NOMO-1 treated with DMSO at 0.1 percent for 48 hours (cell line): ENCODE measurements around the gene PPP6C.
A peak's percentile ranks its signal among the peaks of the same experiment; 100 is the strongest.
"Not testable (repeated sequence)": the region's sequence is repeated elsewhere in the genome, so short reads cannot be mapped to it uniquely, and the experiment has no call there.

ENCODE experiments used
- DNase-seq: peaks from one replicate; lab custom pipeline; 2025; ENCODE audit not compliant: unreplicated experiment; lab: John Stamatoyannopoulos, UW

Gene PPP6C

DNA sequence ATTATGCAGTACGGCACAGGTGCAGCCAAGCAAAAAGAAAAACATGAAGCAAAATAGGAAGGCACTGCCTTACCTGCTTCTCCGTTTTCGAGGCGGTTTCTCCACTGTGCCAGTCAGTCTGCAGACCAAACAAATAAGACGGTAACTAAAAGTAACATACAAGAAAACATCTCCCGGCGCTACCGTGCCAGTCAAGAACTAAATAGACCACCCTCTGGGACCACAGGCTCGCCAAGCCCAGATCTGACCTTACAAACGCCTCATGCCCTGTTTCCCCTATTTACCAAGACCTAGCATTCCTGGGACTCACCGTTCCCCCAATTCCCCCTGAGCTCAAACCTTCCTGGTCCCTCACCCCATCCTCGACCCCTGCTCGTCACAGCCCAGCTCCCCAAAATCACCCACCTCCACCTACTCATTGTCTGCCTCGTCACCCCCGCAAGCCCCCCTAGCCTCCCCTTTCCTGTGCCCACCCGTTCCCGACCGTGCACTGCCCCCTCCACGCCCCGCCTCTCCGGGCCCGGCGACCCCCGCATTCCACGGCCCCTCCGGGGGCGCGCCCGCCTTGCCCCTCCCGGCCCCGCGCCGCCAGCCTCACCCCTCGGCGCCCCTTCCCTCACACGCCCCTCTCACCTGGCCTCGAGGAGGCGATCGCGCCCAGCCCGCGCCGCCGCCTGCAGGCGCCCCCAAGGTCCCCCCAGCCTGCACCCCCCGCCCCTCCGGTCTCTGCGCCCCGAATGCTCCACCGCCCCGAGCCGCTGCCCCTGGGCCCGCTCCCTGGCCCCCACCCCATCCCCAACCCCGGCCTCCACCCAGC lies 46.8 kb downstream of the PPP6C start:
- DNase-seq: no peak

DNA sequence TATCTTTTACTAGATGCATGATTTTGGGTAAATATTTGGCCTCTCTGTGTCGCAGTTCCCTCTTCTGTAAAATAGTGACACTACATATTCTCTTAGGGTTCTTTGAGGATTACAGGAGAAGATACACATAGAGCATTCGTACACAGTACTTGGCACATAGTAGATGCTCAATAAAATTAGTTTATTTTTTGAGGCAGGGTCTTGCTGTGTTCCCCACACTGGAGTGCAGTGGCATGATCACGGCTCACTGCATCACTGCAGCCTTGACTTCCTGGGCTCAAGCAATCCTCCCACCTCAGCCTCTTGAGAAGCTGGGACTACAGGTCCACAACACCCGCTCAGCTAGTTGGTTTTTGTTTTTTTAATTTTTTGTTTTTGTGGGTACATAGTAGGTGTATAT lies 47.9 kb downstream of the PPP6C start:
- DNase-seq: no peak

DNA sequence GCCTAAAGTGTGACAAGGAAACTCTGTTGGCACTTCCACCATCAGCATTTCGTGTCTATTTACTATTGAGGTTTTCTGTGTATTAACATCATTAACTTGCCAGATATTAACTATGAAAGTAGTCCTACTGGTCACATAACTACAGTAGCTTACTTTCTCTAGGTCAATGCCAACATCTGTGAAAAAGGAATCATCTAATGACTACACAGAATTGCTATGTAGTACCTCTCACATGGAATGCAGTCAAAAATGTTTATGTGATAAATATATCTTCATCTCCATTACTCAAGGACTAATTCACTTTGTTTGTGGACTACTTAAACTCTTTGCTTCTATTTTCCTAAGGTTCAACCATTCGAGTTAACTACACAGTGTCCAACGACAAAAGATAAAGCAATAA lies 48.4 kb downstream of the PPP6C start:
- DNase-seq: no peak

DNA sequence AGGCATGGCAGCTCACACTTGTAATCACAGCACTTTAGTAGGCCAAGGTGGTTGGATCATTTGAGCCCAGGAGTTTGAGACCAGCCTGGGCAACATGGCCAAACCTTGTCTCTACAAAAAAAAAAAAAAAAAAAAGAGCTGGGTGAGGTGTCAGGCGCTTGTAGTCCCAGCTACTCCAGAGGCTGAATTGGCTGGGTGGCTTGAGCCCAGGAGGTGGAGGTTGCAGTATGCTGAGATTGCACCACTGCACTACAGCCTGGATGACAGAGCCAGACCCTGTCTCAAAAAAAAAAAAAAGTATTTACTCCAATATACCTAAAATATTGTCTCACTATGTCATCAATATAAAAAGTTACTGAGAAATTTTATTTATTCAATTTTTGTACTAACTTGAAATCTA lies 49.0 kb downstream of the PPP6C start:
- DNase-seq: no peak

DNA sequence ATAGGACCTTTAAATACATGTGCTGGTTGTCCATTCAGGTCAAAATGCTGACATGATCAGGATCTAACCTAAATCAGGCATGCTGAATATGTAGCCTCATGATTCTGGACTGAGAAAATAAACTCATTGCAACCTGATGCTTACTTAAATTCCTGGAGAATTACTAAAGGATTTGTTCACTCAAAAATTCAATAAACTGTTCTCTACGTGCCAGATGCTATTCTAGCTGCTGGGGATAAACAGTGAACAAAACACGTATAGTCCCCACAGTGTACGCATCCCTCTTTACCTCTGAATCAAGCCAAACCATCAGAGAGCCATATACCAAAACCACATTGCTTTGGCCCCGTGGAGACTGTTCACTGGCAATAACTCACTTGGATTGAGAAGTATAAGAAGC lies 52.4 kb downstream of the PPP6C start:
- no peak for DNase-seq

DNA sequence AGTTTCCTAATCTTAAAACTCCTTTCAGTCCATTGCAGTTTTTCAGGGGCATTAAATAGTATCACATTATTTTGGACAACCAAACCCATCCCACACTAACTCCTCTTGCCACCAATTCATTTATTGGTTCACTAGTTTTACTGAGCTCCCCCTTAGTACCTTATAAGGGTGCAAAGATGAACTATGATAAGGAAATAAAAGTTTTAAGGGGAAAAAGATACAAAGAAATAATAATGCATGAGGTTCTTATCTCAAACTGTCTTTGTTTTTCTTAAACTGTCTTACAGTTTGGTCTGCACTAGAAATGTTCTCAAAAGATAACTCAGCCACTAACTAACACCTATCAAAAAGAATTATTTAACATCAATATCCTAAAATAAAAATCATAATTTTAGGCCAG lies 54.6 kb downstream of the PPP6C start:
- DNase-seq: no peak

DNA sequence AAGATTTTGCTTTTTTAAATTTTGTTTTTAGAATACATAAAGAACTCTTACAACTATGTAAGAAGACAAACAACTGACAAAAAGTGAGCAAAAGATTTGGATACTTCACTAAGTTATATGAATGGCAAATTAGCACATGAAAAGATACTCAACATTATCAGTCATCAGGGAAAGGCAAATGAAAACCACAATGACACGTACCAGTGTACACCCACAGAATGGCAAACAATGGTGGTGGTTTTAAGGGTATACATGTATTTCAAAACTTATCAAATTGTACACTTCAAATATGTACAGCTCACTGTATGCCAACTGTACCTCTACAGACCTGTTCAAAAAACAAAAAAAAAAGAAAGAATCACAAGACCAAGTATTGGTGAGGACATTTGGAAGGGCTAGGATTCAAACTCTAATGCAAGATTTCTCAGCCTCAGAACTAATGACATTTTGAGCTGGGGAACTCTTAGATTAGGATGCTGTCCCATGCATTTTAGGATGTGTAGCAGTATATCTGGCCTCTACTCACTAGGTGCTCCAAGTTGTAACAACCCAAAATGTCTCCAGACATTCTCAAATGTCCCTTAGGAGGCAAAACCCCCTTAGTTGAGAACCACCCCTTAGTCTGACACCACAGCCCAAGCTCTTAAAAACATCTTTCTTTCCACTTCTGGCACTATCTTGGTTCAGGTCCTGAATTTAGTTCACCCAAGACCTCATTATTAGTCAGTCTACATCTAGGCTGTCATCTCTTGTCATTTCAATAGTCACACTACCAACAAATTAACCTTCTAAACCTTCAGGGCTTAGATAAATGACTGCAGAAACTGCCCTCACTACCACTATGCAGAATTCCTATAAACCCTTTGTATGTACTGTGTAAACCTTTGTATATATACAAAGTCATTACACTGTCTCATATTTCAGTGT lies 55.9 kb downstream of the PPP6C start:
- DNase-seq: no peak

DNA sequence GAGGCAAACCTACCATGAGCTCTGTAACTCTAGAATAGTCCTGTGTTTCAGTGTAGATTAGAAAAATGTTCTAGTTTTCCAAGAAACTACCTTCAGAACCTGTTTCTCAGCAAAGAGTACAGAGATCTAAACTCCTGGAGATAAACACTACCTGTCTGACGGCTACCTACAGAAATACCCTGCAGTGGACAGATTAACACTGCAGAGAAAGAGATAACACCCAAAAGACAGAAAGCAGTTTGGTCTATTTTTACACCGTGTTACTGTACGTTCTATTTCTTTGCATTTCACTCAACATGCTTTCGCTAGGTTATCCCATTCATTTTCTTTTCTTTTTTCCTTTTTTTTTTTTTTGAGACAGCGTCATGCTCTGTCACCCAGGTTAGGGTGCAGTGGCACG lies 57.8 kb downstream of the PPP6C start:
- no peak for DNase-seq

DNA sequence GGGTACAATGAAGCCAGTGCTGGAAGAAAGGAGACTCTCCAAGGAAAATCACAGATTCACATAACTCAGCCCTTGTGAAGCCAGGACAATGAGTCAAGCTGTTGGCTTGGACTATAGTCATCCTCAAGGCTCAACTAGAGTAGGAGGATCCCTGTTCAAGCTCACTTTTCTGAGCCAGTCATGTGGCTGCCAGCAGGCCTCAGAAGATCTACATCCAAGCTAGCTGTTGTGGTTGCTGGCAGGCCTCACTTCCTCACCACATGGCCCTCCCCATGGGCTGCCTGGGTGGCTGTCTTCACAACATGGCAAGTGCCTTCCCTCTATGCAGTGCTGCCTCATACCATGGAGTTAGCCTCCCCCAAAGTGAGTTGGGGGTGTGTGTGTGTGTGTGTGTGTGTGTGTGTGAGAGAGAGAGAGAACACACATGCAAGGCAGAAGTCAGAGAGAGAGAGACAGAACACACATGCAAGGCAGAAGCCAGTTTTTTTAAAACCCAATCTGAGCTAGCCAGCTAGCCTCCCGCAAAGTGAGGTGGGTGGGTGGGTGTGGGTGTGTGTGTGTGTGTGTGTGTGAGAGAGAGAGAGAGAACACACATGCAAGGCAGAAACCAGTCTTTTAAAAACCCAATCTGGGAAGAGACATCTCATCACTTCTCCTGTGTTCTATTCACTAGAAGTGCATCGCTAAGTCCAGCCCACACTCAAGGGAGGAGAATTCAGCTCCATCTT lies 63.4 kb downstream of the PPP6C start:
- DNase-seq: peak; percentile 83

DNA sequence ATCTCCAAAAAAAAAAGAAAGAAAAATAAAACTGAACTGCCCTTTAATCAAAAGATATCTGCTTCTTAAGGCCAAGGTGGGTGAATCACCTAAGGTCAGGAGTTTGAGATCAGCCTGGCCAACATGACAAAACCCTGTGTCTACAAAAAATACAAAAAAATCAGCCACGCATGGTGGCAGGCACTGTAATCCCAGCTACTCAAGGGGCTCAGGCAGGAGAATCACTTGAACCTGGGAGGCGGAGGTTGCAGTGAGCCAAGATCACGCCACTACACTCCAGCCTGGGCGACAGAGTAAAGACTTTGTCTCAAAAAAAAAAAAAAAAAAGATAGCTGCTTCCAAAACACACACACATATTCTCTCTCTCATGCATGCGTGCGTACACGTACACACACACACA lies 64.1 kb downstream of the PPP6C start:
- no peak for DNase-seq

DNA sequence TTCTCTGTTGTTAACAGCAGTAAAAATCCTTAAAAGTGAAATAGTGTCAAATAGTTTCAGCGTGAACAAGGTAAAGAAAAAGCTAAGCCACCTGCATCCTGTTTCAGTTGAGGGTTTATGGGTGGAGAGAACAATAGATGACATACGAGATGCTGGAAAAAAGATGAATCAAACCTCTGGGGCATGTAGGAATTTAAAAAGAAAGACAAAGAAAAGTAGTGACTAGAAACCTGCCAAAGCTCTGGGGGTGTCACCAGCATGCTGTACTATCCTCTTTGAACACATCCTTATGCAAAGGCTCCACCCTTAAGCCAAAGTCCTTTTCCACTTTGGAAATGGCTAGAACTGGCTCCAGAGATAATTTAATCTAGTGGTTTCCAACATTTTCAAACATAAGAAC lies 68.5 kb downstream of the PPP6C start:
- DNase-seq: no peak

DNA sequence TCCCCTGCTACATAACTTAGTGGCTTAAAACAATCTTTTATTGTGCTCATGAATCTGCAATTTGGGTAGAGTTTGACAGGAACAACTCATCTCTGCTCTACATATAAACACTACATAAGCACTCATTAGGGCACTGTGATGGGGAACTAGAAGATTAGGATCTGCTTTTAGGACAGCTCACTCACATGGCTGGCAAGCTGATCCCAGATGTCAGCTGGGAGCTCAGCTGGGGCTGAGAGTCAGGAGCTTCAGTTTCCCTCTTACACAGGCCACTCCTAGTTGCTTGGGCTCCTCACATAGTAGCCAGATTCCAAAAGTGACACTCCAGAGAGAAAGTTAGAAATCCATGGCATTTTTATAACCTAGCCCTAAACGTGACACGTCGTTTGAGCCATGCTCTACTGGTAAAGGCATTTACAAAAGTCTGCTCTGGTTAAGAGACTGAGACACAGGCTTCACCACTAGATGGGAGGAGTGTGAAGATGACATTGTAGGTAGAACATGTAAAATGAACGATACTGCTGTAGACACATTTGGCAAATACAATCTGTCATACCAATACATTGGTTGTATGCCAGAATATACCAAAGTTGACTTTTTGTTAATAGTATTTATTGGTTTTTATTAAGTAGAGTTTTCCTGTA lies 69.8 kb downstream of the PPP6C start:
- no peak for DNase-seq

DNA sequence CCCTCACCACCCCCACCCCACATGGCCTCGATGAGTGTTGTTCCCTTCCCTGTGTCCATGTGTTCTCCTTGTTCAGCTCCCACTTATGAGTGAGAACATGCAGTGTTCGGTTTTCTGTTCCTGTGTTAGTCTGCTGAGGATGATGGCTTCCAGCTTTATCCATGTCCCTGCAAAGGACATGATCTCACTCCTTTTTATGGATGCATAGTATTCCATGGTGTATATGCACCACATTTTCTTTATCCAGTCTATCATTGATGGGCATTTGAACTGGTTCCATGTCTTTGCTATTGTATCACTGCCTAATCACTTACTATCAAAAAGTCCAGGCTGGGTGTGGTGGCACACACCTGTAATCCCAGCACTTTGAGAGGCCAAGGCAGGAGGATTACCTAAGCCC lies 70.9 kb downstream of the PPP6C start:
- not testable (repeated sequence) for DNase-seq

DNA sequence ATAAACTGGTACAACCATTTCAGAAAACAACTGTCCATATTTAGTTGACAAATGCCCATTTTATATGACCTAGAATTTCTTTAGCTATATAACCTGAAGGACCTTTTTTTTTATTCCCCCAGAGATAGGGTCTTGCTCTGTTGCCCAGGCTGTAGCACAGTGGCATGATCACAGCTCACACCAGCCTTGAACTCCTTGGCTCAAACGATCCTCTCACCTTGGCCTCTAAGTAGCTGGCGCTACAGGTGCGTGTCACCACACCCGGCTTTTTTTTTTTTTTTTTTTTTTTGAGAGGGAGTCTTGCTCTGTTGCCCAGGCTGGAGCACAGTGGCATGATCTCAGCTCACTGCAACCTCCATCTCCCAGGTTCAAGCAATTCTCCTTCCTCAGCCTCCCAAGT lies 75.1 kb downstream of the PPP6C start:
- DNase-seq: not testable (repeated sequence)

DNA sequence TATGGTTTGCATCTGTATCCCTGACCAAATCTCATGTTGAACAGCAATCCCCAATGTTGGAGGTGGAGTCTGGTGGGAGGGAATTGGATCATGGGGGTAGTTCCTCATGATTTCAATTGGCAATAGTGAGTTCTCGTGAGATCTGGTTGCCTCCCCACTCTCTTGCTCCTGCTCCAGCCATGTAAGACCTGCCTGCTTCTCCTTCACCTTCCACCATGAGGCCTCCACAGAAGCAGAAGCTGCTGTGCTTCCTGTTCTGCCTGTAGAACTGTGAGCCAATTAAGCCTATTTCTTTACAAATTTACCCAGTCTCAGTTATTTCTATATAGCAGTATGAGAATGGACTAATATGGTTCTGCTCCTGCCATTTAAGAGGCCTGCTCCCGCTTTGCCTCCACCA lies 79.1 kb downstream of the PPP6C start:
- no peak for DNase-seq

DNA sequence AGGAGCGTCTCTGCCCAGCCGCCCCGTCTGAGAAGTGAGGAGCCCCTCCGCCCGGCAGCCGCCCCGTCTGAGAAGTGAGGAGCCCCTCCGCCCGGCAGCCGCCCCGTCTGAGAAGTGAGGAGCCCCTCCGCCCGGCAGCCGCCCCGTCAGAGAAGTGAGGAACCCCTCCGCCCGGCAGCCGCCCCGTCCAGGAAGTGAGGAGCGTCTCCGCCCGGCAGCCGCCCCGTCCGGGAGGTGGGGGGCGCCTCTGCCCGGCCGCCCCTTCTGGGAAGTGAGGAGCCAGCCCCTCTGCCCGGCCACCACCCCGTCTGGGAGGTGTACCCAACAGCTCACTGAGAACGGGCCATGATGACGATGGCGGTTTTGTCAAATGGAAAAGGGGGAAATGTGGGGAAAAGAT lies 81.1 kb downstream of the PPP6C start:
- not testable (repeated sequence) for DNase-seq

DNA sequence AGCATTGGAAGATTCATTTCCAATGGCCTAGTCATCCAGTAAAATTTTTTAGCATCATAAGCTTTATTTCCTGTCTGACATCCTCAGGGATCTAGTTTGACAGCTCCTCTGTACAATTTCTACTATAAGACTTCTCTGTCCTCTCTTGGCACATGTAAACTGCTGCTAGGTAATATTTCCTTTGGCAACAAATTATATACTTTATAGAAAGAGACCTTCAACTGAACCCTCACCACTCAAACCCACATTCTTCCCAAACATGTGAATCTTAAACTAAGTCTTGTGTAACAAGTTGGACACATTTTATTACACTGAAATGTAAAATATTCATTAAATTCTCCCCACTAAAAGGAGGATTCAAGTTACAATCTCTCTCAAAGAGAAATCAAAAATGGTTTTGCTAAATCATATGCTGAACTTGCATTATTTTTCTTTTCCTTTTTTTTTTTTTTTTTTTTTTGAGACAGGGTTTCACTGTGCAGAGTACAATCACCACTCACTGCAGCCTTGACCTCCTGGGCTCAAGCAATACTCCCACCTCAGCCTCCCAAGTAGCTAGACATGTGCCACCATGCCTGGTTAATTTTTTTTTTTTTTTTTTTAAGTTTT lies 83.2 kb downstream of the PPP6C start:
- DNase-seq: no peak

DNA sequence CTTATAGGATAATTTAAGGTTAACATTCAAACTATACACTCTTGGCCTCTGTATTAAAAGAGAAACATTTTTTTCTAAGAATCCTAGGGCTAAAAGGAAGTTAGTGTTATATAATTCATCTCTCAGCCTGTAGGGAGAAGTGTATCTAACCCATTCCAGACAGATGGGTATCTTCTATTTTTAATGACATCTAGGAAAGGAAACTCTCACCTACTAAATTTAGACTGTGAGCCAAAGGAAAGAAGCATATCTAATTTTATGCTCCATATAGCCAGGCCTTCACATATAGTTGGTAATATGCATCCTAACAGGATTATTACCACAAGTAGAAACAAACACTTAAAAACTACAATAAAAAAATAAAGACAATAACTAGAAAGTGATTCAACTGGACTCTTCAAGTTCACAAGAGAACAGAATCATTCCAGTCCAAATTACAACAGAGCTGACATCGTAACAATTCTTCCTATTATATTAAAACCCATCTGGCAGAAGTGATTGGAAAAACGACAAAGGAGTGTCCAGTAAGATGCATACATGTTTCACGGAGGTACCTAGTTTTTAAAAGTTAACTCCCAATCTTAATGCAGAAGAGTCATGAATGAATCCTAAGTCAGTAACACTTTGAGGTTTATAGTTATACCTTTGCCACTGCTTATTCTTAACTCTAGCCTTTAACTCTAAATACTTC lies 85.7 kb downstream of the PPP6C start:
- no peak for DNase-seq

DNA sequence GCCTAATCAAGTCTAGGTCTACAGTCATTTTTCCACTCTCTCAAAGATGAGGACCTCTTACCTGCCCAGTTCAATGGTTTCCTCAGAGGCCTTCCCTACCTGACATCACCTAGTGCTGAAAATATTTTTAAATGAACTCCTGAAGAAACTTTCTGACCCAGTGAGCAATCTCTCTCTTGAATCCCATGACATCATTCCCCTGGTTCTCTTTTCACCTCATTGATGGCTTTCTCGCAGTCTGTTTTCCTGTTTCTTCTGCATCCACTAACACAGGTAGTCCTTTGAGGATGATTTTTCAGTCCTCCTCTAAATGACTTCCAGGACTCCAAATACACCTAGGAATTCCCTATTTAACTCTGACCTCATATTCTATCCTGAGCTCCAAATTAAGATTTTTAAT lies 86.6 kb downstream of the PPP6C start:
- DNase-seq: no peak

DNA sequence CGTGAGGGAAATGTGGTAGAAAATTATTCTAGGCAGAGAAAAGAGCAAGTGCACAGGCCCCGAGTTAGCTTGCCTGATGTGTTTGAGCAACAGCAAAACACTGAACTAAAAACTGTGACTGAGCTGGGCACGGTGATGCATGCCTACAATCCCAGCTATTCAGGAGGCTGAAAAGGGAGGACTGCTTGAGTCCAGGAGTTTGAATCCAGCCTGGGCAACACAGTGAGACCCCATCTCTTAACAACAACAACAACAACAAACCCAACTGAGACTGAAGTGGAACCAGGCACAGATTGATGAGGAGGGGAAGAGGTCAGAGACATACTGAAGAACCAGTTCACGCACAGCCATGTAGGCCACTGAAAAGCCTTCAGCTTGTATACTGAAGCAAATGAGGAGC lies 88.8 kb downstream of the PPP6C start:
- no peak for DNase-seq
